Hematopoietic multipotent progenitor cell (in vitro differentiated cells): ENCODE data around the gene FARP1. TPM values are rescaled to one million over a fixed set of nuclear protein-coding genes. Genes with fewer than 3 reads are reported as not detected.
A peak's percentile ranks its signal among the peaks of the same experiment; 100 is the strongest.

Experiments
- DNase-seq, 3 donors: peaks; one replicate each; pipeline ENCODE4 v3.0.0-alpha.2; 2011 to 2015; ENCODE audit warnings: low read depth in 2 of 3, low spot score in 2 of 3
- total RNA-seq: library from RNA; depleted of rRNA; stranded (reverse); fragments of >200 nt; gene quantifications from one replicate; pipeline ENCODE4 v1.2.3, GENCODE V29; 2012

Gene FARP1
- total RNA-seq, 1 donor: 0.27 TPM

DNA sequence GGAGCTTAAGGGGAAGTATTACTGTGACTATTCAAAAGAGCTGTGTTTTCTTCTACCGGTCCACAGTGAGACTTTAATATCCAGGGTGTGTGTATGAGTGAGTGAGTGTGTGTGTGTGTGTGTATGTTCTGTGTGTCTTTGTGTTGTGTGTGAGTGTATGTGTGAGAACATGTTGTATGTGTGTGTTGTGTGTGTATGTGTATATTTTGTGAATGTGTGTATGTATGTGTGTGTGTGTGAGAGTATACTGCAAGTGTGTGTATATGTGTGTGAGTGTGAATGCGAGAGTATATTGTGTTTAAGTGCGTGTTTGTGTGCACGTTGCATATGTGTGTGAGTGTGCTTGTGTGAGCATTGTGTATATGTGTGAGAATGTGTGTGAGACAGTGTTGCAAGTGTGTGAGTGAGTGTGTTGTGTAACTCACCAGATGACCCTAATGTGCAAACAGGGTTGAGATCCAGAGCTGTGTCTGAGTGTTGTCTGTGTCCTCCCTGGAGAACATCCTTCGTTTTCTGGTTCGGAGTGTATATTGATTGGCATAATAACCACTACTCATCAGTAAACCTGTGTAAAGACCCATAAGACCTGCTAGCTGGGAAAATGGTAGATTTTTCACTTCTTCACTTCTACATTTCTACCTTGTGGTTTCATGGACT is 135.3 kb downstream of the FARP1 start:
- no peak for DNase-seq

DNA sequence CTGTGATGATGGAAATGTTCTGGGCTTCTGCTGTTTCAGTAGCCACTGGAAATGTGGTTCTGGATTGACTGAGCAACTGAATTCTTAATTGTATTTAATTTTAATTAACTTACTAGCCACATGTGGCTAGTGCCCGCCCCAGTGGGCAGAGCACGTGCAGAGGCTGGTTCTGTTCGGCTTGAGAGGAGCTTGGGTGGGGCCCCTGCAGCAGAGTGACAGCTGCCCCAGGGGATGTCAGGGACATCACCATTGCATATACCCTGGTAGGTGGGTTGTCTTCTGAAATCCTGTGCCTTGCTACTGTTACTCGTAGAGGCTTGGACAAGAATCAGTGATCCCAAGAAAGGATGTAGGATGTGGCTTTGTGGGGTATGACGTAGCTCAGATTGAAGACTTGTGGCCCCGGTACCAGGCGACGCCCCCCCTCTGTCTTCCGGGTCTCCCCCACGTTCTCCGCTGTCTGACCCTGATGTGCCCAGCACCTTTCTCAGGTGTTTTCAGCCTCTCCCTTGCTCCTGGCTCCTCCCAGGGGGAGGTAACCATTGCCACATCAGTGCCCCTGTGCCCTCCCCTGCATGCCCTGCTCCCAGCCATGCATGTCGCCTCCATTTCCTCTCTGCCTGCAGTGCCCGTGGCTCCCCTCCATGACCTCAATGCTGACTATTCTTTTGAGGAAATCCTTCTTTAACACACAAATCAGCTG is 136.7 kb downstream of the FARP1 start:
- DNase-seq: peak in 2 of 3 donors; percentile 5 to 18

GRCh38 chr13:98280176-98280510 is 137.2 kb downstream of the FARP1 start:
- DNase-seq: no peak

GRCh38 chr13:98284679-98285078 is 141.8 kb downstream of the FARP1 start:
- no peak for DNase-seq

- no peak for DNase-seq
Measured at GRCh38 chr13:98285317-98285716, 142.4 kb downstream of the FARP1 start.

DNA sequence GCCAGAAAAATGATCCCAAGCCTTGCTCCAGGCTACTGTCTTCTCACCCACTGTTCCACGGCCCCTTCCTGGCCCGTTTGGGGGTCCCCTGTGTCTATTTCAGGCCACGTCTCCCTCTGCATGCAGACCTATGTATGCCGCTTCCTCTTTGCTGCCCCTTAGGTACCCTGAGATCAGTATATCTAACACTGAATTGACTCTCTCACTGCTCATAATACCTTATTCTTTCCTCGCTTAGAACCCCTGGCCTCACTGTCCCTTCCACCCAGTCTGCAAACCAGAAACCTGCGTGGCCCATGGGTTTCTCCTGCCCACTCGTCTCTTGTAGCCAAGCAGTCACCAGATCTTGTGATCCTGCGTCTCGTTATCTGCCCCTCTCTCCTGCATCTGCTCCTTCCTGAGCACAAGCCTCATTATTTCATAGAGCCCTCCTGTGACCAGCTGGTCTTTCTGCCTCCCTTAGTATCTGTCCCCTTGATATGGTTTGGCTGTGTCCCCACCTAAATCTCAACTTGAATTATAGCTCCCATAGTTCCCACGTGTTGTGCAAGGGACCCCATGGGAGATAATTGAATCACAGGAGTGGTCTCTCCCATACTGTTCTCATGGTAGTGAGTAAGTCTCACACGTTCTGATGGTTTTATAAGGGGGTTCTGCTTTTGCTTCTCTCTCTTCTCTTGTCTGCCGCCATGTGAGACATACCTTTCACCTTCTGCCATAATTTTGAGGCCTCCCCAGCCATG is 143.1 kb downstream of the FARP1 start:
- no peak for DNase-seq

DNA sequence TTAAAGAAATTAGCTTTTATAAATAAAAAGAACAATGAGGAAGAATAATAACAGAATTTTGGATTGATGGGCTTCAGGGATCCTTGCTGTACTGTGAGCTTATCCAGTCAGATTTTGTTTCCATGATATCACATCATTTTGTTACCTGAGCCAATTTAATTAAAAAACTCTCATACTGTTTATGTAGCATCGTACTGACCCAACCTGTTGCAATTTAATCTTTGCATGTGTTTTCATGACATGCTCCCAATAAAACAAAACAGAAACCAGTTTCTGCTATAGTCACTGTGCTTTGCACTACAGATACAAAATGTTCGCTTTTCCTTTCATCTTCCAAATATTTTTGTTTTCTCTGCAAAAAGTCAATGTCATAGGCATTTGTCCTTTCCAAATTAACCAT is 143.9 kb downstream of the FARP1 start:
- DNase-seq: no peak

DNA sequence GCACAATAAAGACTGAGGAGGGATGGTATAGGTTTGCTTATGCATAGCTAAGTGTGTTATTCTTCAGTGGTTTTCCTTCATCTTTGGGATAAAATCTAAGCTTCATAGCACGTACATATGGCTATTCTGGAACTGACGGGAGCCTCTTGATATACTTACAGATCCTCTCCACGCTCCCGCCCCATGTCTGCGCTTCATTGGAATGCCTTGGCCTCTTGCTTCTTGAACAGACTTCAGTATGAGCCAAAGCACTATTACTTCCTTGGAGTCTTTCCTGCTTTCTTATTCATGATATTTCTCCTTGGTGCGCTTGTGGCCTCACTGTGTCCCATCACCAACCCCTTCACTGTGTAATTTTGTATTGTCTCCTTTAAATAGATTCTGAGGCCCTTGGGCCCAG is 145.3 kb downstream of the FARP1 start:
- DNase-seq: no peak

DNA sequence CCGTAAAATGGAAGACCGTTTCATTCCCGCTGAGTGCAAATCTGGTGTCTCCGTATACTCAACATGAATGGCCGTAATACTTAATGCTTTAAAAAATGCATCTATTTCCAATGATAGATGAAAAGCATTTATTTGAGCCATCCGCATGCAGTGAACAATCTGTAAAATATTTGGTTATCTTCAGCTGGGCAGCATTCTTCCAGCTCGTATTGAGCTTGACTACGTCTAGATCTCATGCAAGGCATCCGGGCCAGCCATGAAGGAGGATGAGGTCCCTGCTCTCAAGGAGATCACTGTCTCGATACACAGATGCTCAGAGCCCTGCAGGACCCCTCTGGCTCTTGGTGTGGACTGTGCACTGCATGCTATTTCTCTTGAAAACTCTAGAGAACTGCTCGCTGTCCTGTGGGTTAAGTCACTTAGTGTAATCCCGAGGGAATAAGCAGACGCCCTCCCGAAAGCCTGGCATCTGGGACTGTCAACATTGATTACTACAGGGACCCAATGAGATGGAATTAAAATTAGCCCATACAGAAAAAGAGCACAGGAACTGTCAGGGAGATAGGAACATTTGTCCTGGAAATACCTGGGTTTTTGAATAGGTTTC is 146.5 kb downstream of the FARP1 start:
- no peak for DNase-seq

GRCh38 chr13:98290261-98290660 is 147.4 kb downstream of the FARP1 start:
- DNase-seq: no peak

- no peak for DNase-seq
Measured at GRCh38 chr13:98291658-98292057, 148.8 kb downstream of the FARP1 start.

GRCh38 chr13:98293103-98293502 is 150.2 kb downstream of the FARP1 start:
- no peak for DNase-seq

DNA sequence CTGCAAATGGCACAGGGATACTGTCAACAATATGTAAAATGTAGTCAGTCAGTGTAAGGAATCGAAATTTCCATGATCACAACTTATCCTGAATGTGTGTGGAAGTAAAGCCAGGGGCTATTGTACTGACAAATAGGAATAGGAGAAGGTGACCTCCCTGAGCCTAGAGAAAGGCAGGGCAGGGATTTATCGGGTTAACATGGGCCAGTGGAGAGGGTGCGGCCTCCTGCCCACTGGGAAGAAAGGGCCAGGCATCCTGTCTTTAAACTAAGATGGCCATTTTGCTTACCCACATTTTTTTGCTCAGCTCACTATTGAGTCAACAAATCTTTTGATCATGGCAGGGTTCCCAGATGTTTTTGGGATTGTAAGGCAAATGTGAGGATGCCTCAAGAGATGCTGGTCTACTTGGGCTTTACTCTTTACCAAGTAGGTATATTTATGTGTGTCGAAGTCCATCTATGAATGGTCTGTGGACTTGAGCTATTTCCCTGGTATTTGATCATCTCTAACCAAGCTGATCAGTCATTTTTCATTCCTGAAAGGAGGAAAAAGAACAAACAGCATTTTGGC is 150.8 kb downstream of the FARP1 start:
- DNase-seq: no peak

- DNase-seq: no peak
Measured at GRCh38 chr13:98295371-98295770, 152.5 kb downstream of the FARP1 start.

DNA sequence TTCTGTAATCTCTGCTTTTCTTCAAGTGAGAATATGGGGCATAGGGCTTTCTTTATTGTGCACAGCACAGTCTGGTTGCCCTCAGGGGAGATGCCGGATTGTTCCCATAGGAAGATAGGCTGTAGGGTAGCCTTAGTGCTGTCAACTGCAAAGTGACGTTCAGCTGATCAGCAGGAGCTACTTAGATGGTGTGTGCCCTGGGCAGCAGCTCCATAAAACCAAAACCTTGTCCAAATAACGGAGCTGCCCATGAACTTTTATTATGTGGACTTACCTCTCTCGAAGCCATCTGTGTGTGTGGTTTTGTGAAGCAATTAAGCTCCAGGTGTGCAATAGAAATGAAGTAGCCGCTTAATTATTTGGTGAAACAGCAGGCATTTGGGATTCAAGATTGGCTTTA is 154.2 kb downstream of the FARP1 start:
- no peak for DNase-seq

- no peak for DNase-seq
Measured at GRCh38 chr13:98297745-98298144, 154.9 kb downstream of the FARP1 start.

- DNase-seq: no peak
Measured at GRCh38 chr13:98298599-98298998, 155.7 kb downstream of the FARP1 start.

DNA sequence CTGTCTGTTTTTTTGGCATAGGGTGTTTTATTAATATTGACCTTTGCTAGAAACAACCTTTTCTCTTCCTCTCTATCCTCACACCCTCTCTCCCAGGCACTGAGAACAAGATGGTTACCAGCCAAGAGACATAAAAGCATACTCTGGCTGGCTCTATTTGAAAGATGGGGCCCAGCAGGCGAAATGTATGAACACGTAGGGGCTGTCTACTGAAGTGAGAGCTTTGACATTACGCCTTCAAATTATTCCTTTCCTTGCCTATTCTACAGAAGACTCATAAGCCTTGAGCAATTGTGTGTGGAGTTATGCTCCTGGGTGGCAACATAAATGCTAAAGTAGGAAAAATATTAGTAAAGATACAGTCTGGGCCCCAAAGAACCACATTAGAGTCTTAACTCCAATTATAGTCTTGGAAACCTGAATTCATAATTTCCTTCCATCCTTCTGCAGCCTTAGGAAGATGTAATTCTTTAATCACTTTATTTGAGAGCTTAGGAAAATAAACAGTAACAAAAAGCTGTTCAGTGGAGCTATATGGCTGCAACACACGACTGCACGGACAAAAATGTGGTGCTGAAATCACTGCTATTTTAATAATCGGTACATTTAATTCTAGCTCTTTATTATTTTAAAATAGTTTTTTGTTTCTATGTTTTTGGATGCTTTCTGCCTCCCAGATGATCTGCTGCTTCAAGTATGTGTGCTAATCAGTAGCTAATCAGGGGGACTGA is 156.5 kb downstream of the FARP1 start:
- no peak for DNase-seq

DNA sequence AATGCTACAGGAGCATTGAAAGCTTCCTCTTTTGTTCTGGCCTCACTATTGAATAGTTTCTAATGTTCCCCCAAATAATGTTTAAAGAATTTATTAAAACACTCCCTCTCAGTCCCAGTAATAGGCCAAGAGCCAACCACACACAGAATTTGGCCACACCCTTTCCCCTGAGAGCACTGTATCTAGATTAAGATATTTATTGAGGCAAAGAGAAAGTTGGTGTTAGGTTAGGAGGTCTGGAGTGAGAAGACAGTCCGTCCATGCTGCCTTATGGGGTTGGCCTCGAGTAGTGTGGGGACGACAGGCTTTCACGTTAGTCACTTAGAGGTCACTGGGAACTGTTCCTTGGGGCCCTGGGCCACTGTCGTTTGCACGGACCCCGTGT is 157.1 kb downstream of the FARP1 start:
- no peak for DNase-seq

DNA sequence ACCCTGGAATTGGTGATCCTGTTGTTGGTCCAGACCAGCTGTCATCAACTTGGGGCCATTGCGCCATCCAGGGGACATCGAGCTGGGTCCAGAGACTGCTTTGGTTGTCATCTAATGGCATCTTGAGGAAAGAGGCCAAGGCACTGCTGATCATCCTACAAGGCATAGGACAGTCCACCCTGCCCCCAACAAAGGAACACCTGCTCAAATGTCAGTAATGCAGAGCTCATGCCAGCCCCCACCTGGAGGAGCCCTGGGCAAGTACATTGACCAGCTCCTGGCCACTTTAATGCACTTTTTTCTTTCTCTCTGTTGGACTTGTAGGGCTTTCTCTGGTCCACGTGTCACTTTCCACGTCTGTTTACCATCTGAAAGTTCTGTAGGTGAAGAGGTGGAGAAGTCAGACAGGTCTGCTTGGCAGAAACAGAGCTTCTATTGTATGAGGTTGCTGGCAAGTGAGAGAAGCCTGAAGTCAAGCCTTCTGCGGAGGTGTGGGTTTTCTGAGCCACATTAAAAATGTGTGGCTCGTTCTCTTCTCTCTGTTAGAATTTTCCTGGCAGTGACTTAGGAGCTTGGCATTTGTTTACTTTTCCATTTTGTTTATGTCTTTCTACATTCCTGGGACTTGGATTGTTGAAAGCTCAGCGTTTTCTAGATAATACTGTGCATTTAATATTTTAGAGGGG is 158.2 kb downstream of the FARP1 start:
- no peak for DNase-seq
